Measurements from ENCODE around the gene MT1F.

MT1F gene

GRCh38 chr16:56689171-56689570 lies 31.4 kb downstream of the MT1F start:
- DNase-seq (ENCODE audit: extremely low read depth, low read depth): no peak
- no peak for TF ChIP-seq CTCF (IDR thresholded peaks at IDR 0.05; ENCODE audit: low read depth, low read length, missing control alignments)
- H3K4me3 ChIP-seq (replicated peaks; ENCODE audit: low read depth, low read length): no peak overlapping the region

DNA sequence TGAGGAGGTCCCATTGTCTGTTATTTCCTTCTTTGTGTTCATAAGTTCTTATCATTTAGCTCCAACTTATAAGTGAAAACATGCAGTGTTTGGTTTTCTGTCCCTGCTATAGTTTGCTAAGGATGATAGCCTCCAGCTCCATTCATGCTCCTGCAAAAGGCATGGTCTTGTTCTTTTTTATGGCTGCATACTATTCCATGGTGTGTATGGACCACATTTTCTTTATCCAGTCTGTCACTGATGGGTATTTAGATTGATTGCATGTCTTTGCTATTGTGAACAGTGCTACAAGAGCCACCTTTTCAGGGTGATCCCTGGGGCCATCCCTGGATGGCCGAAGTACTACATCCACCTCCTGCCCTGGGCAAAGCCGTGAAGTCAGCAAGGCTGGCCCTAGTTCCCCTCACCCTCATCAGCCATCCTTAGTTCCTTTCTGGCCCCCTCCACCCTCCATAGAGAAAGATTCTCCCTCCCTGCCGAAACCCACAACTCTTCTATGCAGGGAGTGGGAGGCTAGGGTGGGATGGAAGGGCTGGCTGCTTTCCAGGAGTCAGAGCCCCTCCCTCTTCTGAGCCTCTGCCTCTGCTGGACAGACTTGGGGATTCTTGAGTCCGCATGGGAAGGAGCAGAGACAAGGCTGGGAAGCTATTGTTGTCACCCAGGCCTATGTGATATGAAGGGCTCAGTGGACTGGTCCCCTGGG lies 32.8 kb downstream of the MT1F start:
- no peak for TF ChIP-seq CTCF (IDR thresholded peaks at IDR 0.05; ENCODE audit: low read depth, low read length, missing control alignments)
- no peak overlapping the region for H3K4me3 ChIP-seq (replicated peaks; ENCODE audit: low read depth, low read length)
- no peak for DNase-seq (ENCODE audit: extremely low read depth, low read depth)

DNA sequence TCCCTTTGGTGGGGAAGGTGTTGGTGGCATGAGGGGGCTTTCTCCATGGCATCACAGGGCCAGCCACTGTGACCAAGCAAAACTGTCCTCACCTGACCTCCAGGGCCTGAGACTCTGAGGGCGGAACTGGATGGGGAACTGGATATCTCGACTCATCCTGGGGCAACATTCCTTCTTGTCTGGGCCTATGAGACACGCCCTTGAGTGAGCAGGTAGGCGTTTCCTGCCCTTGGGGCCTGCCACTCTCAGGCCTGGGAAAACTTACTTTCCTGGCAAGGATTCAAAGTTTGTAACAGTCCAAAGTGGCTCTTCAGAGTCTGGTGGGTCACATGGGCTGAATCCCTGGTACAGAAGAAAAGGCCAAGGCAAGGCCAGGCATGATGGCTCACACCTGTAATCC lies 34.1 kb downstream of the MT1F start:
- TF ChIP-seq CTCF (IDR thresholded peaks at IDR 0.05; ENCODE audit: low read depth, low read length, missing control alignments): no peak
- DNase-seq (ENCODE audit: extremely low read depth, low read depth): no peak
- no peak overlapping the region for H3K4me3 ChIP-seq (replicated peaks; ENCODE audit: low read depth, low read length)

GRCh38 chr16:56695246-56695645 lies 37.5 kb downstream of the MT1F start:
- H3K4me3 ChIP-seq (replicated peaks; ENCODE audit: low read depth, low read length): no peak overlapping the region
- no peak for TF ChIP-seq CTCF (IDR thresholded peaks at IDR 0.05; ENCODE audit: low read depth, low read length, missing control alignments)
- no peak for DNase-seq (ENCODE audit: extremely low read depth, low read depth)

- H3K4me3 ChIP-seq (replicated peaks; ENCODE audit: low read depth, low read length): no peak overlapping the region
- TF ChIP-seq CTCF (IDR thresholded peaks at IDR 0.05; ENCODE audit: low read depth, low read length, missing control alignments): no peak
- DNase-seq (ENCODE audit: extremely low read depth, low read depth): no peak
These were observed 39.8 kb downstream of the MT1F start for GRCh38 chr16:56697456-56698155.

DNA sequence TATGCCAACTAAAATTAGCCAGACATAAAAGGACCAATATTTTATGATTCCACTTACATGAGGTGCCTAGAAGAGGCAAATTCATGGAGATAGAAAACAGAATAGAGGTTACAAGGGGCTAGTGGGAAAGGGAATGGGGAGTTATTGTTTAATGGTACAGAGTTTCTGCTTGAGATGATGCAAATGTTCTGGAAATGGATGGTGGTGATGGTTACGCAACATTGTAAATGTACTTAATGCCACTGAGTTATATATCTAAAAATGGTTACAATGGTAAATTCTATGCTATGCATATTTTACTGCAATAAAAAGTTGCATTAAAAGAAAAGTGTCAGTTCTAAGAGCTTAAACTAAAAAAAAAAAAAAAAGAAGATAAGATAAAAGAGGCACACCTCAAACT lies 42.4 kb downstream of the MT1F start:
- no peak overlapping the region for H3K4me3 ChIP-seq (replicated peaks; ENCODE audit: low read depth, low read length)
- DNase-seq (ENCODE audit: extremely low read depth, low read depth): no peak
- no peak for TF ChIP-seq CTCF (IDR thresholded peaks at IDR 0.05; ENCODE audit: low read depth, low read length, missing control alignments)
